ENCODE measurements around the gene KIF12. TPM values are rescaled to one million over a fixed set of nuclear protein-coding genes. Genes with fewer than 3 reads are reported as not detected.
"Not testable (repeated sequence)": the region's sequence is repeated elsewhere in the genome, so short reads cannot be mapped to it uniquely, and the experiment has no call there.

The KIF12 gene
- total and polyA plus RNA-seq, 2 donors (not counting 1 experiment from before 2014, with no cell fraction given): not detected

- Histone ChIP-seq H3K9me3 (ENCODE audit: control insufficient read depth, insufficient read depth, low read depth, low read length) (no peaks in the 10 kb centered on the region), H3K36me3 (ENCODE audit: control insufficient read depth, insufficient read depth, low read length) (no peaks in the 10 kb centered on the region), H3K9ac (ENCODE audit: insufficient read depth, low read length) (no peak overlapping the region), H3K4me2 (ENCODE audit: extremely low read depth, insufficient read depth, low read length) (no peak overlapping the region), H3K27me3 (ENCODE audit: control insufficient read depth, insufficient read depth, low read length) (peaks cover 24% of the 10 kb centered on the region), H2AFZ (ENCODE audit: low read length) (no peak overlapping the region), H3K79me2 (ENCODE audit: control insufficient read depth, insufficient read depth, low read length) (no peaks in the 10 kb centered on the region), H3K27ac (ENCODE audit: insufficient read depth, low read length) (no peak overlapping the region), H4K20me1 (ENCODE audit: control insufficient read depth, extremely low read depth, insufficient read depth, low read length) (no peaks in the 10 kb centered on the region), H3K4me3 (replicated peaks in 1 of 4; ENCODE audit: control extremely low read depth in 1 of 4, insufficient read depth in 1 of 4, low read depth in 3 of 4, low read length in 4 of 4) (no peak overlapping the region), H3K4me1 (ENCODE audit: control insufficient read depth, extremely low read depth, insufficient read depth, low read length) (no peaks in the 10 kb centered on the region)
- TF ChIP-seq CTCF (conservative IDR thresholded peaks at IDR 0.05 in 1 of 2, IDR thresholded peaks at IDR 0.05 in 1 of 2; ENCODE audit: low read depth in 1 of 2, low read length in 2 of 2): no peak
- no peak for DNase-seq (ENCODE audit: low read depth in 2 of 2)
These were observed 31.7 kb upstream of the KIF12 start for GRCh38 chr9:114130624-114131277.

GRCh38 chr9:114130141-114130540 is 31.0 kb upstream of the KIF12 start:
- no peak overlapping the region for H3K4me2 ChIP-seq (ENCODE audit: extremely low read depth, insufficient read depth, low read length)
- no peak overlapping the region for H3K27ac ChIP-seq (ENCODE audit: insufficient read depth, low read length)
- H3K36me3 ChIP-seq (ENCODE audit: control insufficient read depth, insufficient read depth, low read length): no peaks in the 10 kb centered on the region
- H3K9ac ChIP-seq (ENCODE audit: insufficient read depth, low read length): no peak overlapping the region
- no peak overlapping the region for H2AFZ ChIP-seq (ENCODE audit: low read length)
- no peaks in the 10 kb centered on the region for H4K20me1 ChIP-seq (ENCODE audit: control insufficient read depth, extremely low read depth, insufficient read depth, low read length)
- no peak overlapping the region for H3K4me3 ChIP-seq (replicated peaks in 1 of 4; ENCODE audit: control extremely low read depth in 1 of 4, insufficient read depth in 1 of 4, low read depth in 3 of 4, low read length in 4 of 4)
- TF ChIP-seq CTCF (conservative IDR thresholded peaks at IDR 0.05 in 1 of 2, IDR thresholded peaks at IDR 0.05 in 1 of 2; ENCODE audit: low read depth in 1 of 2, low read length in 2 of 2) (no peak), EZH2 (IDR thresholded peaks at IDR 0.05; ENCODE audit: low read length, missing control alignments) (no peak)
- H3K79me2 ChIP-seq (ENCODE audit: control insufficient read depth, insufficient read depth, low read length): no peaks in the 10 kb centered on the region
- DNase-seq (ENCODE audit: low read depth in 2 of 2): no peak
- H3K4me1 ChIP-seq (ENCODE audit: control insufficient read depth, extremely low read depth, insufficient read depth, low read length): no peaks in the 10 kb centered on the region
- H3K27me3 ChIP-seq (ENCODE audit: control insufficient read depth, insufficient read depth, low read length): peaks cover 22% of the 10 kb centered on the region
- no peaks in the 10 kb centered on the region for H3K9me3 ChIP-seq (ENCODE audit: control insufficient read depth, insufficient read depth, low read depth, low read length)

- DNase-seq (ENCODE audit: low read depth in 2 of 2); H3K4me1 ChIP-seq (ENCODE audit: control insufficient read depth, extremely low read depth, insufficient read depth, low read length); H2AFZ ChIP-seq (ENCODE audit: low read length); H3K9ac ChIP-seq (ENCODE audit: insufficient read depth, low read length); H3K9me3 ChIP-seq (ENCODE audit: control insufficient read depth, insufficient read depth, low read depth, low read length); H4K20me1 ChIP-seq (ENCODE audit: control insufficient read depth, extremely low read depth, insufficient read depth, low read length); H3K79me2 ChIP-seq (ENCODE audit: control insufficient read depth, insufficient read depth, low read length); H3K36me3 ChIP-seq (ENCODE audit: control insufficient read depth, insufficient read depth, low read length); H3K4me2 ChIP-seq (ENCODE audit: extremely low read depth, insufficient read depth, low read length); H3K27ac ChIP-seq (ENCODE audit: insufficient read depth, low read length); H3K4me3 ChIP-seq (replicated peaks in 1 of 4; ENCODE audit: control extremely low read depth in 1 of 4, insufficient read depth in 1 of 4, low read depth in 3 of 4, low read length in 4 of 4): not testable (repeated sequence)
- peaks cover 19% of the 10 kb centered on the region for H3K27me3 ChIP-seq (ENCODE audit: control insufficient read depth, insufficient read depth, low read length)
These were observed 29.7 kb upstream of the KIF12 start for GRCh38 chr9:114128759-114129158.

Data from fibroblast of lung (primary cell).